GM12892 (cell line): ENCODE results near the gene HOXA5.

Experiments used
- POLR2A ChIP-seq: IDR thresholded peaks from 2 replicates; pipeline ENCODE4 v1.6.1; 2011; ENCODE audit warnings: low read depth, low read length, control low read depth
- POLR2AphosphoS5 ChIP-seq: IDR thresholded peaks from 2 replicates; pipeline ENCODE4 v1.6.1; 2011; ENCODE audit warnings: low read depth, low read length, control low read depth
- TAF1 ChIP-seq: IDR thresholded peaks from 2 replicates; pipeline ENCODE4 v1.6.1; 2011; ENCODE audit warnings: low read depth, mild to moderate bottlenecking, control low read depth, low read length, borderline replicate concordance

DNA sequence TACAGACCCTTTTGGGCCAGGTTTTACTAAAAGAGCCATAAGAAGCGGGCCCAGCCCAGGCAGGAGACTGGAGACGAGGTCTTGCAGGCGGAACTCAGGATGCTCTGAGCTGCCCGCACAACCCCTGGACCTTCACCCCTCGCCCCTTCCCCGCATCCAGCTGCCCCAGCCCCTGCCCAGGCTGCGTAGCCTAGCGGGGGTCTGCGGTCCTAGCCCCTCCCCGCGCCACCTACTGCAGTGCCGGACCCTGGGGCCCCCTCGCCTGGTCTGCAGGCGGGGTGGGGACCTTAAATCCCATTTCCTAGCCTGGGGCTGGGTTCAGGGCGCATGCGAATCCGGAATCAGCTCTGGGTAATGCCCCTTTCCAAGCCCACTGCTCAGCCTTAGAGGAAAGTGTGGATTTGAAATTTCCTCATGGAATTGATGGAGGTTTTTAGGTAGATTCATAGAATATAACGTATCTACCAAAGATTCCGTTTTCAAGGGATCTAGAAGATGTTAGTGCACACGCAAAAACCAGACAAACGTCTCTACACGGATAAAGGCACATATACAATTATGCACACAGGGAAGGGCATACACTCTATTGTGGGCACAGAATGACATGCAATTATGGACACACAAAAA lies 9.4 kb upstream of the HOXA5 start:
- TF ChIP-seq POLR2A: no peak
- no peak for TF ChIP-seq TAF1
- TF ChIP-seq POLR2AphosphoS5: no peak
